Kidney (tissue), 14 donors: Measurements from ENCODE around the gene FUS. TPM values are rescaled to one million over a fixed set of nuclear protein-coding genes. Genes with fewer than 3 reads are reported as not detected.

Experiments
- DNase-seq, 5 donors: peaks; one replicate each; pipeline ENCODE4 v3.0.0-alpha.2; 2013 to 2020
- FAIRE-seq: peaks from 2 replicates; lab custom pipeline; 2012; peaks lifted over from hg19 to GRCh38; lab: Jason Lieb, UNC
- H3K27ac ChIP-seq, 2 donors: one replicate each; pipeline ENCODE4 v1.7.0; 2013; ENCODE audit warnings: low read depth in 2 of 2, low read length in 2 of 2, inconsistent platforms in 1 of 2
- H3K27me3 ChIP-seq: one replicate; pipeline ENCODE4 v1.7.1; 2013; ENCODE audit warnings: low read length, inconsistent platforms; ENCODE audit not compliant: control insufficient read depth, insufficient read depth
- H3K36me3 ChIP-seq, 3 donors: one replicate each; pipeline versions ENCODE4 v1.7.0 to v1.7.1; 2013; ENCODE audit warnings: low read length in 3 of 3, control low read depth in 1 of 3, inconsistent platforms in 1 of 3; ENCODE audit not compliant: insufficient read depth in 3 of 3, control insufficient read depth in 2 of 3
- H3K4me1 ChIP-seq, 3 donors: one replicate each; pipeline versions ENCODE4 v1.7.0 to v1.7.1; 2013; ENCODE audit warnings: low read length in 3 of 3, inconsistent platforms in 1 of 3, low read depth in 1 of 3; ENCODE audit not compliant: control insufficient read depth in 2 of 3, insufficient read depth in 2 of 3
- H3K4me3 ChIP-seq, 3 donors: one replicate each; pipeline versions ENCODE4 v1.7.0 to v1.8.1; 2013; ENCODE audit warnings: low read length in 3 of 3, control low read depth in 1 of 3, inconsistent platforms in 1 of 3
- H3K9ac ChIP-seq, 3 donors: one replicate each; pipeline versions ENCODE4 v1.7.0 to v1.7.1; 2013; ENCODE audit warnings: low read length in 3 of 3, control low read depth in 1 of 3, inconsistent platforms in 1 of 3
- H3K9me3 ChIP-seq, 3 donors: one replicate each; pipeline versions ENCODE4 v1.7.0 to v1.7.1; 2013; ENCODE audit warnings: low read length in 3 of 3, control low read depth in 1 of 3, inconsistent platforms in 1 of 3; ENCODE audit not compliant: control insufficient read depth in 2 of 3, insufficient read depth in 1 of 3
- intact Hi-C: fragments of 100-400 bp; cut with DNase I; formaldehyde crosslinking; loops from one replicate; pipeline ENCODE4 v1.11.1; 2022
- polyA plus RNA-seq: library from polyadenylated mRNA; stranded (reverse); fragments of 350-450 nt; fragmentation: Illumina TruSeq; extraction: RNeasy Lipid Tissue Mini Kit (QIAGEN cat#74804); gene quantifications from one replicate; pipeline ENCODE4 v1.2.3, GENCODE V29; 2014; ENCODE audit warnings: low read depth, low replicate concordance; ENCODE audit not compliant: insufficient read depth
- total RNA-seq: library from RNA; stranded (reverse); fragmentation: NEBNext Ultra II Directional; extraction: Animal tissue kit (Norgen Biotek cat#: 25700); gene quantifications from one replicate; pipeline ENCODE4 v1.2.1, GENCODE V29; 2021
- TF ChIP-seq, protein P1 (sequence below): IDR thresholded peaks from 3 replicates; pipeline ENCODE4 v1.5.1; 2012; ENCODE audit warnings: mild to moderate bottlenecking, moderate library complexity, borderline replicate concordance; ENCODE audit not compliant: insufficient read depth; ENCODE audit errors: extremely low read depth
- donor health status: control.
- donor health status: control.
- donor health status: control.
- donor health status: control.
- donor health status: control.
- donor health status: DM: yes; HTN: yes; CAD: no.
- donor health status: Normal renal cell carcinoma (clear cell type).

FUS gene
- total and polyA plus RNA-seq, 2 donors from 2014 or later, result 180 to 333 TPM

DNA sequence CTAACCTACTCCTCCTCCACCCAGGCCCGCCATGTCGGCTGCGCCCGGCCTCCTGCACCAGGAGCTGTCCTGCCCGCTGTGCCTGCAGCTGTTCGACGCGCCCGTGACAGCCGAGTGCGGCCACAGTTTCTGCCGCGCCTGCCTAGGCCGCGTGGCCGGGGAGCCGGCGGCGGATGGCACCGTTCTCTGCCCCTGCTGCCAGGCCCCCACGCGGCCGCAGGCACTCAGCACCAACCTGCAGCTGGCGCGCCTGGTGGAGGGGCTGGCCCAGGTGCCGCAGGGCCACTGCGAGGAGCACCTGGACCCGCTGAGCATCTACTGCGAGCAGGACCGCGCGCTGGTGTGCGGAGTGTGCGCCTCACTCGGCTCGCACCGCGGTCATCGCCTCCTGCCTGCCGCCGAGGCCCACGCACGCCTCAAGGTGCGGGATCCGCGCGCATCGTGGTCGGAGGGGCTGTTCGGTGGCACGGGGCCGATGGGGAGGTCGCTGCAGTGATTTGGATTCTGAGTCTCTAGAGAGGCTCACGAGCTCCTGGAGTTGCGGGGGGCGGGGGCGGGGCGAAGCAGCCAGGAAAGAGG, 34.9 kb downstream of the FUS start:
- intact Hi-C loops, result no loop called here
- peak in 4 of 5 donors; percentile 19 to 78 (median 44) for DNase-seq
- no peak for FAIRE-seq
- Histone ChIP-seq H3K4me1 (peaks cover 0 to 21% (median 4%) of the 10 kb centered on the region in 3 donors), H3K4me3 (peak overlapping the region in 1 of 3 donors; percentile 48), H3K27me3 (peaks cover 21% of the 10 kb centered on the region), H3K27ac (no peak overlapping the region), H3K36me3 (no peaks in the 10 kb centered on the region), H3K9me3 (no peaks in the 10 kb centered on the region), H3K9ac (no peak overlapping the region)
- TF ChIP-seq, protein P1, sequence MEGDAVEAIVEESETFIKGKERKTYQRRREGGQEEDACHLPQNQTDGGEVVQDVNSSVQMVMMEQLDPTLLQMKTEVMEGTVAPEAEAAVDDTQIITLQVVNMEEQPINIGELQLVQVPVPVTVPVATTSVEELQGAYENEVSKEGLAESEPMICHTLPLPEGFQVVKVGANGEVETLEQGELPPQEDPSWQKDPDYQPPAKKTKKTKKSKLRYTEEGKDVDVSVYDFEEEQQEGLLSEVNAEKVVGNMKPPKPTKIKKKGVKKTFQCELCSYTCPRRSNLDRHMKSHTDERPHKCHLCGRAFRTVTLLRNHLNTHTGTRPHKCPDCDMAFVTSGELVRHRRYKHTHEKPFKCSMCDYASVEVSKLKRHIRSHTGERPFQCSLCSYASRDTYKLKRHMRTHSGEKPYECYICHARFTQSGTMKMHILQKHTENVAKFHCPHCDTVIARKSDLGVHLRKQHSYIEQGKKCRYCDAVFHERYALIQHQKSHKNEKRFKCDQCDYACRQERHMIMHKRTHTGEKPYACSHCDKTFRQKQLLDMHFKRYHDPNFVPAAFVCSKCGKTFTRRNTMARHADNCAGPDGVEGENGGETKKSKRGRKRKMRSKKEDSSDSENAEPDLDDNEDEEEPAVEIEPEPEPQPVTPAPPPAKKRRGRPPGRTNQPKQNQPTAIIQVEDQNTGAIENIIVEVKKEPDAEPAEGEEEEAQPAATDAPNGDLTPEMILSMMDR, result no peak

DNA sequence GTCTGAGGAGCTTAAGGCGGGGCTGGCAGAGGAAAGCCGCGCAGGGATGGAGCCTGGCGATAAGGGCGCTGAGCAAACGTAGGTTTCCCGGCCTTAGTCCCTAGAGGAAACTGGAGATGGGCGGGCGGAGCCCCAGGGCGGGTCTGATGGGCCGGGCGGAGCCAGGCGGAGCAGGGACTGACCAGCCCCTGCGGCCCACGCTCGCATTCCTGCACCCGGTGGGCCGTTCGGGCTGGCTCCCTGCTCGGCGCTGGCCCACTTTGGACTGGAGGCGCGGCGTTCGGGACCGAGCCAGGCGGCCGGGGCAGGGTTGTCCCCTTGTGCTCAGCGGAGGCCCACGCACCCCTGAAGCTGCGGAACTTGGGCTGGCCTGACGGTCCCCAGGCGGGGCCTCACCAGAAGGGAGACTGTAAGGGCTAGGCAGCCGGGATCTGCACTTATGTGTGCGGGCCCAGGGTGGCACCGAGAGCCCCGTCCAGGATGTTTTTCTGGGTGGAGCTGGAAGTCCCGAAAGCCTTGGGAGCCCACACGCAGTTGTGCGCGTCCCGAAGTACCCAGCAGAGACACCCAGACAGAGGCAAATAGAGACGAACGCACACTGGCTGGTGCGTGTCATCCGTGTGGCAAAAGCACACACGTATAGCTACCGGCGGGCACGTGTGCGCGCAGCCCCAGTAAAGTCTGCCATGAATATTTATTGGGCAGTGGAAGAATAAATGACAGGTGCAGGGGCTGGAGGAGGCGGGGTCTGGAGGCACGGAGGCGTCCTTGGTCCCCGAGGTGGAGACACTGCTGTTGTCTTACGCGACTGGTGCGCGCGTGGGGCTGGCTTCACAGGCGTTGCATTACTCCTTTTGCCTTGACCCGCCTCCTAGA, 35.6 kb downstream of the FUS start:
- peaks cover 21% of the 10 kb centered on the region for H3K27me3 ChIP-seq
- H3K9ac ChIP-seq, result no peak overlapping the region
- no peak for FAIRE-seq

DNA sequence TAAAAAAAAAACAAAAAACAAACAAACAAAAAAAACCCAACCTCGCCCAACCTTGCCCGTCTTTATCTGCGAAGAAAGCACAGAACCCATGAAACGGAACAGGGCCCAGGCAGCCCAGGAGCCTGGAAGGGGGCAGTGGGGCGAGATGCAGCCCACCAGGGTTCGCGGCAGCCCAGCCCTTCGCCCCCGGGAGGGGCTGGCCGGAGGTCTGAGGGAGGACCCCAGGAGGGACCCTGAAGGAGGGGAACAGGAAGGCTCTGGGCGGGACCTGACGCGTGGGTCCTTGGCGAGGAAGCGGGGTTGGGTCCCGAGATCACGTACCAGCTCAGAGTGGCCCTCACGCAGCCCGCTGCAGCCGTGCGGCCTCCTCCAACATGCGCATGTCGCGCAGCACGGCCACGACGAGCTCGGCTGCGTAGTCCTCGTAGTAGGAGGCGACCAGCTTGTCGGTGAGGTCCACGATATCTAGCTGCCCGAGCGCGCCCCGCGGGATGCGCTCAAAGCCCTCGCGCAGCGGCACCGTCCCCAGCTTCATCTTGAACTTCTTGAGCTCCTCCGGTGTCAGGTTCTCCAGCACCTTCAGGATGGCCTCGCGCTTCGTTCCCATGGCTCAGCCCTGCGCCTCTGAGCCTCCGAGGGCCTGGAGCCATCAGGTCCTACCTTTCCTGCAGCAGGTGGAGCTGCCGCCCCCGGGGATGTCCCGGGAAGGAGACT, 36.6 kb downstream of the FUS start, which contains the start of gene PYDC1:
TSS of gene PYDC1 (minus strand) at position 714 of the 714 bp plus-strand sequence. CDS start at position 607, 107 bp downstream.
- DNase-seq (peak in 2 of 5 donors; percentile 16 to 30), FAIRE-seq (no peak)
- H3K36me3 ChIP-seq, result no peaks in the 10 kb centered on the region
- peaks cover 0 to 21% (median 4%) of the 10 kb centered on the region in 3 donors for H3K4me1 ChIP-seq
- H3K27ac ChIP-seq, result no peak within 1 kb of the TSS
- H3K9ac ChIP-seq, result no peak within 1 kb of the TSS
- H3K9me3 ChIP-seq, result no peaks in the 10 kb centered on the region
- peaks cover 21% of the 10 kb centered on the region for H3K27me3 ChIP-seq
- peak within 1 kb of the TSS in 1 of 3 donors; percentile 48 for H3K4me3 ChIP-seq
- TF ChIP-seq, protein P1, result no peak
- intact Hi-C loops, result no loop called here

More for the DNA sequence above, 35.6 kb downstream of the FUS start:
- Histone ChIP-seq H3K27ac (no peak overlapping the region), H3K9me3 (no peaks in the 10 kb centered on the region), H3K36me3 (no peaks in the 10 kb centered on the region), H3K4me1 (peaks cover 0 to 21% (median 4%) of the 10 kb centered on the region in 3 donors), H3K4me3 (peak overlapping the region; percentile 6 to 48 (median 29))
- peak; percentile 66 to 84 (median 73) for DNase-seq
- intact Hi-C loops, result no loop called here
- TF ChIP-seq, protein P1, result no peak
